Prostate gland (tissue), 2 donors: ENCODE data around the gene CHCHD10.

Experiments used
- POLR2A ChIP-seq: fragments of 450-650 bp; IDR thresholded peaks from one replicate; pipeline ENCODE4 v1.6.1; 2016; ENCODE audit warnings: antibody characterized with exemption, mild to moderate bottlenecking
- TF ChIP-seq, protein P1 (sequence below), 4 experiments: fragments of 200-600 bp in 2 of 4; fragments of 450-650 bp in 2 of 4; sonication (generic) in 2 of 4; IDR thresholded peaks; 1 replicate in 3 of 4; 2 replicates in 1 of 4; pipeline ENCODE4 v1.5.1; 2016 to 2019; ENCODE audit warnings: antibody characterized with exemption in 4 of 4, mild to moderate bottlenecking in 2 of 4, moderate library complexity in 2 of 4

DNA sequence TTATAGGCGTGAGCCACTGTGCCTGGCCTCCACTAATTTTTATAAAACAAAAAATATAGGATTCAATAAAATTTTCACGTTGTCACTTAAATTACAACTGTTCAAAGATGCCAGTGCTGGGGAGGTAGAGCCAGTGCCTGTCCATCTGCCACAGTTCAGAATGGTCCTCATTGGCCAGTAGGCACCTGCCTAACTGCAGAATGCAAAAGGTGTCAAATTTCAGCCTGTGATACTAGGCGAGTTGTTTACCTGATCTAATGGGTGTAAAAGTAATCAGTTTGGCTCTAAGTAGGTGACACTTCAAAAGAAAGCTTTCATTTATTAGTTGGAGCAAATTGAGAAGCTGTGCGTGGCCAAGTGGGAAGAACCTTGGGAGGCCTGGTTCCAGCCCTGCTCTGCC is 21.3 kb upstream of the CHCHD10 start:
- TF ChIP-seq, protein P1, sequence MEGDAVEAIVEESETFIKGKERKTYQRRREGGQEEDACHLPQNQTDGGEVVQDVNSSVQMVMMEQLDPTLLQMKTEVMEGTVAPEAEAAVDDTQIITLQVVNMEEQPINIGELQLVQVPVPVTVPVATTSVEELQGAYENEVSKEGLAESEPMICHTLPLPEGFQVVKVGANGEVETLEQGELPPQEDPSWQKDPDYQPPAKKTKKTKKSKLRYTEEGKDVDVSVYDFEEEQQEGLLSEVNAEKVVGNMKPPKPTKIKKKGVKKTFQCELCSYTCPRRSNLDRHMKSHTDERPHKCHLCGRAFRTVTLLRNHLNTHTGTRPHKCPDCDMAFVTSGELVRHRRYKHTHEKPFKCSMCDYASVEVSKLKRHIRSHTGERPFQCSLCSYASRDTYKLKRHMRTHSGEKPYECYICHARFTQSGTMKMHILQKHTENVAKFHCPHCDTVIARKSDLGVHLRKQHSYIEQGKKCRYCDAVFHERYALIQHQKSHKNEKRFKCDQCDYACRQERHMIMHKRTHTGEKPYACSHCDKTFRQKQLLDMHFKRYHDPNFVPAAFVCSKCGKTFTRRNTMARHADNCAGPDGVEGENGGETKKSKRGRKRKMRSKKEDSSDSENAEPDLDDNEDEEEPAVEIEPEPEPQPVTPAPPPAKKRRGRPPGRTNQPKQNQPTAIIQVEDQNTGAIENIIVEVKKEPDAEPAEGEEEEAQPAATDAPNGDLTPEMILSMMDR (IDR thresholded peaks at IDR 0.05): no peak
- TF ChIP-seq POLR2A: no peak
